Tibial nerve (tissue), 4 donors: Measurements from ENCODE around the gene RASAL2. TPM values are rescaled to one million over a fixed set of nuclear protein-coding genes. Genes with fewer than 3 reads are reported as not detected.

ENCODE experiments used
- DNase-seq, 2 donors: peaks; one replicate each; pipeline ENCODE4 v3.0.0-alpha.2; 2019; ENCODE audit warnings: low spot score in 2 of 2
- H3K27ac ChIP-seq, 4 donors: fragments of 200-600 bp; sonication (generic) in 3 of 4; one replicate each; pipeline ENCODE4 v1.5.1; 2017 to 2019; ENCODE audit warnings: mild to moderate bottlenecking in 1 of 4
- H3K27me3 ChIP-seq, 2 donors: fragments of 200-600 bp; sonication (generic) in 1 of 2; one replicate each; pipeline versions ENCODE4 v1.5.1 to v1.6.0; 2017 to 2019
- H3K36me3 ChIP-seq, 3 donors: fragments of 200-600 bp; sonication (generic); one replicate each; pipeline ENCODE4 v1.5.1; 2018 to 2019
- H3K4me1 ChIP-seq, 4 donors: fragments of 200-600 bp; sonication (generic) in 3 of 4; one replicate each; pipeline ENCODE4 v1.5.1; 2017 to 2019
- H3K4me3 ChIP-seq, 4 donors: fragments of 200-600 bp; sonication (generic) in 3 of 4; one replicate each; pipeline ENCODE4 v1.5.1; 2017 to 2019; ENCODE audit warnings: mild to moderate bottlenecking in 1 of 4, moderate library complexity in 1 of 4
- H3K9me3 ChIP-seq, 4 donors: fragments of 200-600 bp; sonication (generic) in 3 of 4; one replicate each; pipeline ENCODE4 v1.5.1; 2017 to 2019
- EP300 ChIP-seq, 2 donors: sonication (generic); formaldehyde crosslinking; IDR thresholded peaks; one replicate each; pipeline ENCODE4 v1.6.1; 2017; ENCODE audit warnings: antibody characterized with exemption in 2 of 2, mild to moderate bottlenecking in 1 of 2
- POLR2A ChIP-seq, 2 donors: fragments of 450-650 bp; IDR thresholded peaks; one replicate each; pipeline ENCODE4 v1.6.1; 2017; ENCODE audit warnings: antibody characterized with exemption in 2 of 2, mild to moderate bottlenecking in 2 of 2, moderate library complexity in 2 of 2
- WGBS, 2 donors: methylation state at CpG; one replicate each; pipeline ENCODE4 v1.1.5; 2018; 5-methylcytosine and 5-hydroxymethylcytosine counted together
- total RNA-seq, 4 donors: library from RNA; depleted of rRNA; stranded (reverse); fragments of >200 nt; gene quantifications; one replicate each; pipeline ENCODE4 v1.1.0, GENCODE V29; 2016
- TF ChIP-seq, protein P1 (sequence below), 5 experiments: fragments of 200-600 bp in 3 of 5; fragments of 450-650 bp in 2 of 5; sonication (generic) in 3 of 5; IDR thresholded peaks; one replicate each; pipeline ENCODE4 v1.5.1; 2016 to 2019; ENCODE audit warnings: antibody characterized with exemption in 5 of 5, mild to moderate bottlenecking in 3 of 5, moderate library complexity in 2 of 5

RASAL2 gene
- total RNA-seq, 4 donors from 2014 or later = 40.5 to 44.8 (median 43.0) TPM

- no peaks in the 10 kb centered on the region for H3K27me3 ChIP-seq
- 87 to 92% methylated on average over 3 of the region's 3 CpGs for WGBS, 2 donors
Observed at GRCh38 chr1:178354816-178355215, 260.9 kb downstream of the RASAL2 start.

GRCh38 chr1:178356299-178356698 lies 262.4 kb downstream of the RASAL2 start:
- no peak for DNase-seq
- peaks cover 0 to 8% (median 0%) of the 10 kb centered on the region in 4 donors for H3K9me3 ChIP-seq
- no peak overlapping the region for H3K4me3 ChIP-seq
- H3K27ac ChIP-seq = no peak overlapping the region
- 95 to 97% methylated on average over 1 of the region's 1 CpG for WGBS, 2 donors
- no peak for TF ChIP-seq EP300 (IDR thresholded peaks at IDR 0.05)
- TF ChIP-seq, protein P1, sequence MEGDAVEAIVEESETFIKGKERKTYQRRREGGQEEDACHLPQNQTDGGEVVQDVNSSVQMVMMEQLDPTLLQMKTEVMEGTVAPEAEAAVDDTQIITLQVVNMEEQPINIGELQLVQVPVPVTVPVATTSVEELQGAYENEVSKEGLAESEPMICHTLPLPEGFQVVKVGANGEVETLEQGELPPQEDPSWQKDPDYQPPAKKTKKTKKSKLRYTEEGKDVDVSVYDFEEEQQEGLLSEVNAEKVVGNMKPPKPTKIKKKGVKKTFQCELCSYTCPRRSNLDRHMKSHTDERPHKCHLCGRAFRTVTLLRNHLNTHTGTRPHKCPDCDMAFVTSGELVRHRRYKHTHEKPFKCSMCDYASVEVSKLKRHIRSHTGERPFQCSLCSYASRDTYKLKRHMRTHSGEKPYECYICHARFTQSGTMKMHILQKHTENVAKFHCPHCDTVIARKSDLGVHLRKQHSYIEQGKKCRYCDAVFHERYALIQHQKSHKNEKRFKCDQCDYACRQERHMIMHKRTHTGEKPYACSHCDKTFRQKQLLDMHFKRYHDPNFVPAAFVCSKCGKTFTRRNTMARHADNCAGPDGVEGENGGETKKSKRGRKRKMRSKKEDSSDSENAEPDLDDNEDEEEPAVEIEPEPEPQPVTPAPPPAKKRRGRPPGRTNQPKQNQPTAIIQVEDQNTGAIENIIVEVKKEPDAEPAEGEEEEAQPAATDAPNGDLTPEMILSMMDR (IDR thresholded peaks at IDR 0.05) = no peak
- no peak for TF ChIP-seq POLR2A (IDR thresholded peaks at IDR 0.05)
- no peaks in the 10 kb centered on the region for H3K4me1 ChIP-seq
- H3K27me3 ChIP-seq = no peaks in the 10 kb centered on the region
- H3K36me3 ChIP-seq = peaks cover 0 to 6% (median 0%) of the 10 kb centered on the region in 3 donors

More at GRCh38 chr1:178354816-178355215, 260.9 kb downstream of the RASAL2 start:
- Histone ChIP-seq H3K9me3 (peaks cover 0 to 8% (median 0%) of the 10 kb centered on the region in 4 donors), H3K4me3 (no peak overlapping the region), H3K36me3 (peaks cover 0 to 6% (median 0%) of the 10 kb centered on the region in 3 donors), H3K4me1 (no peaks in the 10 kb centered on the region), H3K27ac (no peak overlapping the region)
- TF ChIP-seq EP300 (IDR thresholded peaks at IDR 0.05) = no peak
- TF ChIP-seq POLR2A (IDR thresholded peaks at IDR 0.05) = no peak
- TF ChIP-seq, protein P1 (IDR thresholded peaks at IDR 0.05) = no peak
- DNase-seq = no peak

DNA sequence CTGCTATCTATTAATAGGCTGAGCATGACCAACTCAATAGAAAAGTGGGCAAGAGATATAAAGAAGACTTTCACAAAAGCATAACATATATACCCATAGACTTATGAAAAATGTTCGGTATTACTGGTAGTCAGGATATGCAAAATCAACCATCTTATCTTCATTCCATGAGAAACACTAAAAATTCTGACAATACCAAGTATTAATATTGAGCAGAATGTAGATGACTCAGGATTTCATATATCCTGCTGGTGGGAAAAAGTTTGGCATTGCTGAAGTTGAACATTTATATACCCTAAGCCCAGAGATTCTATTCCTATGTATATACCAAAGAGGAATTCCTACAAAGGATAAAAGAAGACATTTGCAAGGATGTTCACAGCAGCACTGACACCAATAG lies 264.6 kb downstream of the RASAL2 start:
- WGBS, 2 donors = 84 to 88% methylated on average over 1 of the region's 1 CpG
- H3K4me1 ChIP-seq = peaks cover 0 to 6% (median 0%) of the 10 kb centered on the region in 4 donors
- no peaks in the 10 kb centered on the region for H3K36me3 ChIP-seq
- no peak overlapping the region for H3K27ac ChIP-seq
- H3K27me3 ChIP-seq = no peaks in the 10 kb centered on the region
- no peak overlapping the region for H3K4me3 ChIP-seq
- TF ChIP-seq, protein P1 (IDR thresholded peaks at IDR 0.05) = no peak
- no peak for TF ChIP-seq POLR2A (IDR thresholded peaks at IDR 0.05)
- no peak for TF ChIP-seq EP300 (IDR thresholded peaks at IDR 0.05)
- no peak for DNase-seq
- no peaks in the 10 kb centered on the region for H3K9me3 ChIP-seq

- Histone ChIP-seq H3K36me3 (no peaks in the 10 kb centered on the region), H3K4me1 (peaks cover 0 to 6% (median 0%) of the 10 kb centered on the region in 4 donors), H3K27ac (no peak overlapping the region), H3K27me3 (no peaks in the 10 kb centered on the region), H3K4me3 (no peak overlapping the region), H3K9me3 (no peaks in the 10 kb centered on the region)
- no peak for DNase-seq
- 68 to 80% methylated on average over 4 of the region's 4 CpGs for WGBS, 2 donors
- TF ChIP-seq, protein P1 (IDR thresholded peaks at IDR 0.05) = no peak
- TF ChIP-seq EP300 (IDR thresholded peaks at IDR 0.05) (no peak), POLR2A (IDR thresholded peaks at IDR 0.05) (no peak)
Observed at GRCh38 chr1:178360421-178360820, 266.5 kb downstream of the RASAL2 start.

- Histone ChIP-seq H3K27ac (no peak overlapping the region), H3K4me1 (peaks cover 0 to 6% (median 0%) of the 10 kb centered on the region in 4 donors), H3K9me3 (no peaks in the 10 kb centered on the region), H3K36me3 (no peaks in the 10 kb centered on the region), H3K27me3 (no peaks in the 10 kb centered on the region), H3K4me3 (no peak overlapping the region)
- TF ChIP-seq, protein P1 (IDR thresholded peaks at IDR 0.05) = no peak
- no peak for TF ChIP-seq EP300 (IDR thresholded peaks at IDR 0.05)
- TF ChIP-seq POLR2A (IDR thresholded peaks at IDR 0.05) = no peak
- 93% methylated on average over 6 of the region's 6 CpGs for WGBS, 2 donors
- DNase-seq = no peak
Observed at GRCh38 chr1:178361847-178362246, 267.9 kb downstream of the RASAL2 start.
